ENCODE results near the gene CERS6.

CERS6 gene

GRCh38 chr2:168802859-168803725 lies 347.0 kb downstream of the CERS6 start:
- no peak for DNase-seq (ENCODE audit: low read depth, low spot score)
- no peak overlapping the region for H3K9ac ChIP-seq (ENCODE audit: insufficient read length)
- no peak overlapping the region for H3K4me3 ChIP-seq
- no peak overlapping the region for H3K27ac ChIP-seq
- TF ChIP-seq EZH2 (IDR thresholded peaks at IDR 0.05): no peak
- TF ChIP-seq POLR2AphosphoS5 (IDR thresholded peaks at IDR 0.05; ENCODE audit: borderline replicate concordance, low read depth, low read length): no peak
- no peak for TF ChIP-seq FOXP2 (optimal IDR thresholded peaks at IDR 0.05; ENCODE audit: control extremely low read depth, extremely low read length, insufficient read depth)
- no peaks in the 10 kb centered on the region for H3K36me3 ChIP-seq (ENCODE audit: insufficient read depth, low read length)
- no peaks in the 10 kb centered on the region for H3K9me3 ChIP-seq (ENCODE audit: low read depth, low read length)

- Histone ChIP-seq H3K9me3 (ENCODE audit: low read depth, low read length) (no peaks in the 10 kb centered on the region), H3K4me3 (no peak overlapping the region)
Observed at GRCh38 chr2:168804214-168804613, 348.1 kb downstream of the CERS6 start.

DNA sequence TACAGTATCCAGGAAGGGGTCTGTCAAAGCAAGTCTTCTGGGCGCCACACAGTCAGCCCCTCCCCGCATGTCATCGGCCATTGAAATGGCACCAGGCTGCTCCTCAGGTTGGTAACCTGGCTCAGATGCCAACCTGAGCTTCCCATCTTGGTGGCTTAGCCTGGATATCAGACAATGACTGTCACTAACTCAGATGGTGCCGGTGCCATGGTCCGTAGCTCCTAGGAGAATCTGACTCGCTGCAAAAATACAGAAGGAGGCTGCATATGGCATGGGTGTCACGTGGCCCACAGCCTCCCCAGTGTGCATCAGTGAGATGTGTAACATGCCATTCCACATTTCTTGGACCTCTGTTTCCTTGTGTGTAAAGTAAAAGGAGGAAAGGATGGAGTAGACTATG lies 349.5 kb downstream of the CERS6 start:
- Histone ChIP-seq H3K9me3 (ENCODE audit: low read depth, low read length) (no peaks in the 10 kb centered on the region), H3K9ac (ENCODE audit: insufficient read length) (no peak overlapping the region), H3K4me3 (no peak overlapping the region), H3K27ac (no peak overlapping the region), H3K36me3 (ENCODE audit: insufficient read depth, low read length) (no peaks in the 10 kb centered on the region)
- no peak for DNase-seq (ENCODE audit: low read depth, low spot score)
- TF ChIP-seq POLR2AphosphoS5 (IDR thresholded peaks at IDR 0.05; ENCODE audit: borderline replicate concordance, low read depth, low read length) (no peak), FOXP2 (optimal IDR thresholded peaks at IDR 0.05; ENCODE audit: control extremely low read depth, extremely low read length, insufficient read depth) (no peak), EZH2 (IDR thresholded peaks at IDR 0.05) (no peak)

More at GRCh38 chr2:168804214-168804613, 348.1 kb downstream of the CERS6 start:
- Histone ChIP-seq H3K9ac (ENCODE audit: insufficient read length) (no peak overlapping the region), H3K36me3 (ENCODE audit: insufficient read depth, low read length) (no peaks in the 10 kb centered on the region), H3K27ac (no peak overlapping the region)
- no peak for DNase-seq (ENCODE audit: low read depth, low spot score)
- TF ChIP-seq EZH2 (IDR thresholded peaks at IDR 0.05) (no peak), FOXP2 (optimal IDR thresholded peaks at IDR 0.05; ENCODE audit: control extremely low read depth, extremely low read length, insufficient read depth) (no peak), POLR2AphosphoS5 (IDR thresholded peaks at IDR 0.05; ENCODE audit: borderline replicate concordance, low read depth, low read length) (no peak)

DNA sequence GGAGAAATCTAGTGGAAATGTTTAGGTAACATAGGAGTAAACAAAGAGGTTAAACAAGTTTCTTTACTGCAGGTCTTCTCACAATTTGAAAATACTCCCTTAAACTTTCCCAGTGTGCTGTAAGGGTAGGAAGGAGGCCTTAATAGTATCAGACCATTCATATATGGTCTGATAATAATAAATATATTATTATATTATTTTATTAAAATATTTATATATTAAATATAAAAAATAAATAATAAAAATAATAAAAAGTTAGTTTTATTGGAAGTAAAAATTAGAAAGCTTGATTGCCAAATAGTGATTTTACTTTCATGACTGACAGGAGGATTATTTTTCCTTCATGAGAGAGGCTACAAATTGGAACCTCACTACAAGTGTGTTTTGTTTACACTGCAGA lies 353.5 kb downstream of the CERS6 start:
- no peak overlapping the region for H3K27ac ChIP-seq
- no peak for TF ChIP-seq FOXP2 (optimal IDR thresholded peaks at IDR 0.05; ENCODE audit: control extremely low read depth, extremely low read length, insufficient read depth)
- no peak for TF ChIP-seq POLR2AphosphoS5 (IDR thresholded peaks at IDR 0.05; ENCODE audit: borderline replicate concordance, low read depth, low read length)
- TF ChIP-seq EZH2 (IDR thresholded peaks at IDR 0.05): no peak
- H3K36me3 ChIP-seq (ENCODE audit: insufficient read depth, low read length): no peaks in the 10 kb centered on the region
- DNase-seq (ENCODE audit: low read depth, low spot score): no peak
- no peak overlapping the region for H3K9ac ChIP-seq (ENCODE audit: insufficient read length)
- H3K4me3 ChIP-seq: no peak overlapping the region
- H3K9me3 ChIP-seq (ENCODE audit: low read depth, low read length): no peaks in the 10 kb centered on the region

GRCh38 chr2:168810235-168810634 lies 354.2 kb downstream of the CERS6 start:
- TF ChIP-seq EZH2 (IDR thresholded peaks at IDR 0.05) (no peak), POLR2AphosphoS5 (IDR thresholded peaks at IDR 0.05; ENCODE audit: borderline replicate concordance, low read depth, low read length) (no peak), FOXP2 (optimal IDR thresholded peaks at IDR 0.05; ENCODE audit: control extremely low read depth, extremely low read length, insufficient read depth) (no peak)
- Histone ChIP-seq H3K4me3 (no peak overlapping the region), H3K27ac (no peak overlapping the region), H3K36me3 (ENCODE audit: insufficient read depth, low read length) (no peaks in the 10 kb centered on the region), H3K9ac (ENCODE audit: insufficient read length) (no peak overlapping the region), H3K9me3 (ENCODE audit: low read depth, low read length) (no peaks in the 10 kb centered on the region)
- DNase-seq (ENCODE audit: low read depth, low spot score): no peak

DNA sequence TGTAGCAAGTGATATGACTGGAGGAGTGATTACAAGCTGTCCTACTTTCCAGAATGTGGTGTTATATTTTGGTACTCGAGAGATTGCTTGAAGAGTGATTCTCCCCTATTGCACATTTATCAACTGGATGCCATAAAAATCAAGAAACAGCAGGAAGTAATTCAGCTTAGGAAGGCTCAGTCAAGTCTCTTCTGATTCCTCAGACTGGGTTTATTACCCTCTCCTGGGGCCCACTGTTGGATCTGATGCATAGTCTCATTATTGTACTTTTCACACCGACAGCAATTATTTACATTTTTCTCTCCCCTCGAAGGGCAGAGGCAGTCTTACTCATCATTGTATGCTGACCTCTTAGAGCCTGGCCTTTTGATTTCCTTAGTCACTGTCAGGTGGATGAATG lies 355.6 kb downstream of the CERS6 start:
- H3K27ac ChIP-seq: no peak overlapping the region
- no peaks in the 10 kb centered on the region for H3K9me3 ChIP-seq (ENCODE audit: low read depth, low read length)
- no peaks in the 10 kb centered on the region for H3K36me3 ChIP-seq (ENCODE audit: insufficient read depth, low read length)
- H3K9ac ChIP-seq (ENCODE audit: insufficient read length): no peak overlapping the region
- no peak overlapping the region for H3K4me3 ChIP-seq
- TF ChIP-seq FOXP2 (optimal IDR thresholded peaks at IDR 0.05; ENCODE audit: control extremely low read depth, extremely low read length, insufficient read depth) (no peak), EZH2 (IDR thresholded peaks at IDR 0.05) (no peak), POLR2AphosphoS5 (IDR thresholded peaks at IDR 0.05; ENCODE audit: borderline replicate concordance, low read depth, low read length) (no peak)
- DNase-seq (ENCODE audit: low read depth, low spot score): no peak

DNA sequence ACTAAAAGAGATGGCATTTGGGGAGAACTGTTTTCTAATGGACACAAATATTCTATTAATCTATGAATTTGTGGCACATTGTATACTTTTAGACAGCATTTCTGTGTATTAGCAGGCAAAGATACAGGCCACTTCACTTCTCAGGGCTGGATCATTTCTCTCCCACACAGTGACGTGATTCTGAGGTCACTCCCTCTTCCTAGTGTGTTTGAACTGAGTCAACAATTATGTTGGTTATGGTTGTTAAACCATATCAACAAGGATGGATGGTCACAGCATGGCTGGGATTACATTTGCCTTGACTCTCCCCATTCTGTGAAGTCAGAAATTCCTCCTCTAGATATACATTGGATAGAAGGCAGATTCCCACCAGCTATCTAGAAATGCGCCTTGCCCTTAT lies 358.0 kb downstream of the CERS6 start:
- no peaks in the 10 kb centered on the region for H3K9me3 ChIP-seq (ENCODE audit: low read depth, low read length)
- H3K9ac ChIP-seq (ENCODE audit: insufficient read length): no peak overlapping the region

GRCh38 chr2:168814939-168815907 lies 359.2 kb downstream of the CERS6 start:
- Histone ChIP-seq H3K36me3 (ENCODE audit: insufficient read depth, low read length) (no peaks in the 10 kb centered on the region), H3K27ac (no peak overlapping the region), H3K9ac (ENCODE audit: insufficient read length) (no peak overlapping the region), H3K4me3 (no peak overlapping the region), H3K9me3 (ENCODE audit: low read depth, low read length) (no peaks in the 10 kb centered on the region)
- no peak for DNase-seq (ENCODE audit: low read depth, low spot score)
- TF ChIP-seq POLR2AphosphoS5 (IDR thresholded peaks at IDR 0.05; ENCODE audit: borderline replicate concordance, low read depth, low read length): no peak
- no peak for TF ChIP-seq FOXP2 (optimal IDR thresholded peaks at IDR 0.05; ENCODE audit: control extremely low read depth, extremely low read length, insufficient read depth)
- TF ChIP-seq EZH2 (IDR thresholded peaks at IDR 0.05): no peak

More for the DNA sequence above, 358.0 kb downstream of the CERS6 start:
- H3K27ac ChIP-seq: no peak overlapping the region
- DNase-seq (ENCODE audit: low read depth, low spot score): no peak
- no peaks in the 10 kb centered on the region for H3K36me3 ChIP-seq (ENCODE audit: insufficient read depth, low read length)
- TF ChIP-seq POLR2AphosphoS5 (IDR thresholded peaks at IDR 0.05; ENCODE audit: borderline replicate concordance, low read depth, low read length) (no peak), FOXP2 (optimal IDR thresholded peaks at IDR 0.05; ENCODE audit: control extremely low read depth, extremely low read length, insufficient read depth) (no peak), EZH2 (IDR thresholded peaks at IDR 0.05) (no peak)
- H3K4me3 ChIP-seq: no peak overlapping the region

All from SK-N-MC (cell line).